CD14-positive monocyte (primary cell): ENCODE measurements around the gene TMEM94. TPM values are rescaled to one million over a fixed set of nuclear protein-coding genes. Genes with fewer than 3 reads are reported as not detected.
A peak's percentile ranks its signal among the peaks of the same experiment; 100 is the strongest.
"Not testable (repeated sequence)": the region's sequence is repeated elsewhere in the genome, so short reads cannot be mapped to it uniquely, and the experiment has no call there.

Experiments
- DNase-seq, 3 donors: peaks; one replicate each; pipeline ENCODE4 v3.0.0-alpha.2; 2011 to 2022
- H2AFZ ChIP-seq: 2 replicates; pipeline ENCODE4 v1.6.0; 2012; ENCODE audit warnings: mild to moderate bottlenecking, low read depth, low read length, inconsistent platforms; ENCODE audit not compliant: insufficient read depth, poor library complexity, severe bottlenecking
- H3K27ac ChIP-seq, 2 donors: 1 replicate in 1 of 2; 2 replicates in 1 of 2; pipeline ENCODE4 v1.5.1; 2012 to 2013; ENCODE audit warnings: low read length in 2 of 2, control low read depth in 1 of 2, inconsistent platforms in 1 of 2, low read depth in 1 of 2, mild to moderate bottlenecking in 1 of 2
- H3K27me3 ChIP-seq, 2 donors: one replicate each; pipeline versions ENCODE4 v1.6.0 to v1.6.1; 2011 to 2013; ENCODE audit warnings: low read length in 2 of 2; ENCODE audit not compliant: control insufficient read depth in 2 of 2, insufficient read depth in 2 of 2
- H3K36me3 ChIP-seq, 2 donors: replicated peaks in 1 of 2; 1 replicate in 1 of 2; 2 replicates in 1 of 2; pipeline versions ENCODE4 v1.5.1 to v1.6.1; 2012 to 2013; ENCODE audit warnings: low read length in 2 of 2, control low read depth in 1 of 2, inconsistent platforms in 1 of 2, mild to moderate bottlenecking in 1 of 2; ENCODE audit not compliant: insufficient read depth in 2 of 2, control insufficient read depth in 1 of 2
- H3K4me1 ChIP-seq, 2 donors: 1 replicate in 1 of 2; 2 replicates in 1 of 2; pipeline versions ENCODE4 v1.5.1 to v1.6.1; 2012 to 2013; ENCODE audit warnings: low read length in 2 of 2, control low read depth in 1 of 2, inconsistent platforms in 1 of 2, mild to moderate bottlenecking in 1 of 2, moderate library complexity in 1 of 2; ENCODE audit not compliant: insufficient read depth in 2 of 2, control insufficient read depth in 1 of 2
- H3K4me2 ChIP-seq: replicated peaks from 2 replicates; pipeline ENCODE3; 2012; ENCODE audit warnings: low read length, moderate library complexity, mild to moderate bottlenecking; ENCODE audit not compliant: poor library complexity, severe bottlenecking; ENCODE audit errors: extremely low read depth
- H3K4me3 ChIP-seq, 3 experiments: fragments of 200-600 bp in 1 of 3; sonication (generic) in 1 of 3; replicated peaks in 1 of 3; 1 replicate in 2 of 3; 2 replicates in 1 of 3; pipeline ENCODE4 v1.5.1; 2011 to 2013; ENCODE audit warnings: low read length in 3 of 3, mild to moderate bottlenecking in 3 of 3, control low read depth in 2 of 3, low read depth in 2 of 3, inconsistent platforms in 1 of 3, moderate library complexity in 1 of 3
- H3K79me2 ChIP-seq: 2 replicates; pipeline ENCODE4 v1.6.0; 2012; ENCODE audit warnings: mild to moderate bottlenecking, control low read depth, inconsistent platforms, low read length, moderate library complexity; ENCODE audit not compliant: insufficient read depth
- H3K9ac ChIP-seq: 2 replicates; pipeline ENCODE4 v1.6.0; 2017; ENCODE audit warnings: low read length, mild to moderate bottlenecking; ENCODE audit not compliant: insufficient read depth, poor library complexity, severe bottlenecking
- H3K9me3 ChIP-seq, 2 donors: replicated peaks in 1 of 2; 1 replicate in 1 of 2; 2 replicates in 1 of 2; pipeline versions ENCODE4 v1.5.1 to v1.6.1; 2012 to 2013; ENCODE audit warnings: low read length in 2 of 2, control low read depth in 1 of 2; ENCODE audit not compliant: control insufficient read depth in 1 of 2, insufficient read depth in 1 of 2
- H4K20me1 ChIP-seq: 2 replicates; pipeline ENCODE4 v1.6.0; 2012; ENCODE audit warnings: mild to moderate bottlenecking, low read length, control low read depth, moderate library complexity; ENCODE audit not compliant: insufficient read depth
- H3K27ac Mint-ChIP-seq, 7 donors: one replicate each; pipeline ENCODE4 v1.8.0; 2020; ENCODE audit warnings: mild to moderate bottlenecking in 7 of 7, mixed read lengths in 7 of 7, moderate library complexity in 6 of 7, inconsistent platforms in 2 of 7
- H3K27me3 Mint-ChIP-seq, 3 donors: one replicate each; pipeline ENCODE4 v1.8.0; 2021 to 2022; ENCODE audit warnings: low read depth in 3 of 3, mild to moderate bottlenecking in 3 of 3, mixed read lengths in 3 of 3, moderate library complexity in 3 of 3, inconsistent platforms in 1 of 3
- H3K36me3 Mint-ChIP-seq, 2 donors: one replicate each; pipeline ENCODE4 v1.8.0; 2020; ENCODE audit warnings: mixed read lengths in 2 of 2, inconsistent platforms in 1 of 2, mild to moderate bottlenecking in 1 of 2
- H3K4me1 Mint-ChIP-seq: one replicate; pipeline ENCODE4 v1.8.0; 2020; ENCODE audit warnings: mild to moderate bottlenecking, mixed read lengths
- H3K4me3 Mint-ChIP-seq, 2 donors: one replicate each; pipeline ENCODE4 v1.8.0; 2020; ENCODE audit warnings: mild to moderate bottlenecking in 2 of 2, mixed read lengths in 2 of 2, moderate library complexity in 1 of 2
- H3K9me3 Mint-ChIP-seq, 7 donors: one replicate each; pipeline ENCODE4 v1.8.0; 2020 to 2022; ENCODE audit warnings: mixed read lengths in 7 of 7, mild to moderate bottlenecking in 6 of 7, moderate library complexity in 6 of 7, inconsistent platforms in 2 of 7
- WGBS: methylation state at CpG from one replicate; pipeline ENCODE4 v1.1.5; 2013; ENCODE audit warnings: missing lambda C conversion rate; ENCODE audit not compliant: insufficient coverage; 5-methylcytosine and 5-hydroxymethylcytosine counted together
- intact Hi-C, 2 donors: fragments of 100-400 bp; cut with micrococcal nuclease; formaldehyde crosslinking; loops; one replicate each; pipeline versions ENCODE4 v1.15.0 to v1.15.1; 2023
- polyA plus RNA-seq, 3 donors: library from polyadenylated mRNA; depleted of rRNA in 1 of 3; unstranded in 2 of 3; stranded (reverse) in 1 of 3; fragments of 300-500 nt in 2 of 3; fragments of >200 nt in 1 of 3; fragmentation: Illumina TruSeq in 2 of 3; gene quantifications; 1 replicate in 2 of 3; 2 replicates in 1 of 3; pipeline ENCODE4 v1.2.3, GENCODE V29; 2012 to 2021
- TF ChIP-seq, protein P1 (sequence below): fragments of 200-600 bp; IDR thresholded peaks from one replicate; pipeline ENCODE4 v1.8.0; 2022; ENCODE audit warnings: antibody characterized with exemption, mild to moderate bottlenecking

Gene TMEM94
- polyA plus RNA-seq, 3 donors: 7.2 to 129 (median 8.4) TPM

GRCh38 chr17:75476752-75477489, 20.5 kb downstream of the TMEM94 start:
- H2AFZ ChIP-seq: no peak overlapping the region
- H3K9ac ChIP-seq: no peak overlapping the region
- DNase-seq: no peak
- H3K79me2 ChIP-seq: no peaks in the 10 kb centered on the region
- H3K27me3 ChIP-seq: no peaks in the 10 kb centered on the region
- 90% methylated on average over 11 of the region's 11 CpGs for WGBS
- no peak overlapping the region for H3K4me3 ChIP-seq
- no peak overlapping the region for H3K27ac ChIP-seq
- peaks cover 34 to 57% of the 10 kb centered on the region in 2 donors for H3K36me3 ChIP-seq
- H3K4me1 ChIP-seq: peaks cover 14 to 19% of the 10 kb centered on the region in 2 donors
- H3K27me3 Mint-ChIP-seq: peaks cover 0 to 5% (median 0%) of the 10 kb centered on the region in 3 donors
- no peaks in the 10 kb centered on the region for H3K9me3 ChIP-seq
- H3K27ac Mint-ChIP-seq: peak overlapping the region in 1 of 7 donors; percentile 20
- intact Hi-C loops: no loop called here
- no peak overlapping the region for H3K4me2 ChIP-seq
- TF ChIP-seq, protein P1, sequence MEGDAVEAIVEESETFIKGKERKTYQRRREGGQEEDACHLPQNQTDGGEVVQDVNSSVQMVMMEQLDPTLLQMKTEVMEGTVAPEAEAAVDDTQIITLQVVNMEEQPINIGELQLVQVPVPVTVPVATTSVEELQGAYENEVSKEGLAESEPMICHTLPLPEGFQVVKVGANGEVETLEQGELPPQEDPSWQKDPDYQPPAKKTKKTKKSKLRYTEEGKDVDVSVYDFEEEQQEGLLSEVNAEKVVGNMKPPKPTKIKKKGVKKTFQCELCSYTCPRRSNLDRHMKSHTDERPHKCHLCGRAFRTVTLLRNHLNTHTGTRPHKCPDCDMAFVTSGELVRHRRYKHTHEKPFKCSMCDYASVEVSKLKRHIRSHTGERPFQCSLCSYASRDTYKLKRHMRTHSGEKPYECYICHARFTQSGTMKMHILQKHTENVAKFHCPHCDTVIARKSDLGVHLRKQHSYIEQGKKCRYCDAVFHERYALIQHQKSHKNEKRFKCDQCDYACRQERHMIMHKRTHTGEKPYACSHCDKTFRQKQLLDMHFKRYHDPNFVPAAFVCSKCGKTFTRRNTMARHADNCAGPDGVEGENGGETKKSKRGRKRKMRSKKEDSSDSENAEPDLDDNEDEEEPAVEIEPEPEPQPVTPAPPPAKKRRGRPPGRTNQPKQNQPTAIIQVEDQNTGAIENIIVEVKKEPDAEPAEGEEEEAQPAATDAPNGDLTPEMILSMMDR: no peak
- H3K4me1 Mint-ChIP-seq: peaks cover 23% of the 10 kb centered on the region
- no peak overlapping the region for H3K4me3 Mint-ChIP-seq
- peaks cover 5% of the 10 kb centered on the region for H4K20me1 ChIP-seq
- peaks cover 43 to 74% of the 10 kb centered on the region in 2 donors for H3K36me3 Mint-ChIP-seq
- H3K9me3 Mint-ChIP-seq: no peaks in the 10 kb centered on the region

DNA sequence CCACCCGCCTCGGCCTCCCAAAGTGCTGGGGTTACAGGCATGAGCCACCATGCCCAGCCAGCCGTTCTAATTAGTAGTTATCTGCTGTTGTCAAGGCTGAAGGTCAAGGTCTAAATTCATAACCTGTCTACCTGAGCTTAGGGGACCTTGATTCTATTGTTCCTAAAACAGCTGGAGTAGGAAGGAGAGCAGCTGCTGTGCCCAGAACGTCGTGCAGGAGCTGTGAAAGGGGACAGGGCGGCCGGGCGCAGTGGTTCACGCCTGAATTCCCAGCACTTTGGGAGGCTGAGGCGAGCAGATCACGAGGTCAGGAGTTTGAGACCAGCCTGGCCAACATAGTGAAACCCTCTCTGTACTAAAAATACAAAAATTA, 21.0 kb downstream of the TMEM94 start:
- not testable (repeated sequence) for H3K9ac ChIP-seq
- H3K27ac Mint-ChIP-seq: peak overlapping the region in 1 of 7 donors; percentile 63

More for the DNA sequence above, 21.0 kb downstream of the TMEM94 start:
- H3K4me3 ChIP-seq, H3K27me3 ChIP-seq, H4K20me1 ChIP-seq, DNase-seq, H3K27me3 Mint-ChIP-seq, H3K9me3 ChIP-seq, H2AFZ ChIP-seq, H3K79me2 ChIP-seq, H3K4me3 Mint-ChIP-seq, intact Hi-C loops, H3K27ac ChIP-seq, H3K4me2 ChIP-seq, H3K9me3 Mint-ChIP-seq: not testable (repeated sequence)
- 96% methylated on average over 4 of the region's 11 CpGs for WGBS
- peaks cover 28 to 51% of the 10 kb centered on the region in 2 donors for H3K36me3 ChIP-seq
- Mint-ChIP-seq H3K4me1 (peaks cover 27% of the 10 kb centered on the region), H3K36me3 (peaks cover 37 to 68% of the 10 kb centered on the region in 2 donors)
- H3K4me1 ChIP-seq: peaks cover 19 to 24% of the 10 kb centered on the region in 2 donors
